Gastroesophageal sphincter (tissue), 4 donors: Measurements from ENCODE around the gene CTNNA3. TPM values are rescaled to one million over a fixed set of nuclear protein-coding genes. Genes with fewer than 3 reads are reported as not detected.
A peak's percentile ranks its signal among the peaks of the same experiment; 100 is the strongest.
"Not testable (repeated sequence)": the region's sequence is repeated elsewhere in the genome, so short reads cannot be mapped to it uniquely, and the experiment has no call there.

ENCODE experiments used
- ATAC-seq: fragments of 150-250 bp; one replicate; pipeline ENCODE4 v1.9.1; 2016; ENCODE audit warnings: mild to moderate bottlenecking, moderate library complexity
- H3K27ac ChIP-seq, 4 donors: fragments of 200-600 bp; sonication (generic) in 3 of 4; 1 replicate in 3 of 4; 2 replicates in 1 of 4; pipeline ENCODE4 v1.5.1; 2016 to 2019
- H3K27me3 ChIP-seq: fragments of 200-600 bp; sonication (generic); one replicate; pipeline ENCODE4 v1.5.1; 2019
- H3K36me3 ChIP-seq, 2 donors: fragments of 200-600 bp; sonication (generic); one replicate each; pipeline ENCODE4 v1.5.1; 2019; ENCODE audit warnings: control low read depth in 1 of 2
- H3K4me1 ChIP-seq, 3 donors: fragments of 200-600 bp; sonication (generic); 1 replicate in 2 of 3; 2 replicates in 1 of 3; pipeline ENCODE4 v1.5.1; 2016 to 2019; ENCODE audit warnings: control low read depth in 2 of 3
- H3K4me3 ChIP-seq, 2 donors: fragments of 200-600 bp; sonication (generic); one replicate each; pipeline ENCODE4 v1.5.1; 2019; ENCODE audit warnings: mild to moderate bottlenecking in 1 of 2, moderate library complexity in 1 of 2
- H3K9me3 ChIP-seq, 3 donors: fragments of 200-600 bp; sonication (generic); one replicate each; pipeline ENCODE4 v1.5.1; 2017 to 2019; ENCODE audit warnings: control low read depth in 2 of 3
- EP300 ChIP-seq: sonication (generic); formaldehyde crosslinking; IDR thresholded peaks from one replicate; pipeline ENCODE4 v1.6.1; 2017; ENCODE audit warnings: antibody characterized with exemption, mild to moderate bottlenecking
- POLR2A ChIP-seq, 2 donors: fragments of 450-650 bp; IDR thresholded peaks; one replicate each; pipeline ENCODE4 v1.6.1; 2017; ENCODE audit warnings: antibody characterized with exemption in 2 of 2, mild to moderate bottlenecking in 2 of 2, moderate library complexity in 1 of 2
- POLR2AphosphoS5 ChIP-seq: sonication (generic); formaldehyde crosslinking; IDR thresholded peaks from one replicate; pipeline ENCODE4 v1.6.1; 2017; ENCODE audit warnings: antibody characterized with exemption
- WGBS, 2 donors: methylation state at CpG; one replicate each; pipeline ENCODE4 v1.1.5; 2018; ENCODE audit warnings: low coverage in 1 of 2; 5-methylcytosine and 5-hydroxymethylcytosine counted together
- total RNA-seq, 4 donors: library from RNA; depleted of rRNA; stranded (reverse); fragments of >200 nt; gene quantifications; one replicate each; pipeline ENCODE4 v1.1.0, GENCODE V29; 2016
- TF ChIP-seq, protein P1 (sequence below), 4 experiments: fragments of 200-600 bp in 2 of 4; fragments of 450-650 bp in 2 of 4; sonication (generic) in 1 of 4; IDR thresholded peaks; one replicate each; pipeline ENCODE4 v1.5.1; 2017 to 2019; ENCODE audit warnings: antibody characterized with exemption in 4 of 4, mild to moderate bottlenecking in 2 of 4, moderate library complexity in 2 of 4

The CTNNA3 gene
- total RNA-seq, 4 donors from 2014 or later = 5.1 to 22.0 (median 13.8) TPM

DNA sequence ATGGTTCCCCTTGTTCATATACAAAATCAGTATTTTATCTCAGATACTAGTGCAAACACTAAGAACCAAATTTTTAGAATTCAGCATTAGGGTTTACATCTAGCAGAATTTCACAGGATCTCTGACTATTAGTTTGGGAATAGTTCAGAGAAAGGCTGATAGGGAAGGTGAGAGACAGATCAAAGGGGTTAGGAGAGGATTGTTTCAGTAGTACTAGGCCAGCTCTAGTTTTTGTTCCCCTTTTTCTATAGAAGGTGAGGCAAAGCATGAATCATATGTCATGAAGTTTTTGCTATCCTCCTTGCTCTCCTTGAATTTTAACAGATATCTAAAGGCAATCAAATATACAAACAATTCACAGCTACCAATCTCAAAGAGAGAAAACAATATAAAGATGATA lies 26.1 kb upstream of the CTNNA3 start:
- TF ChIP-seq, protein P1, sequence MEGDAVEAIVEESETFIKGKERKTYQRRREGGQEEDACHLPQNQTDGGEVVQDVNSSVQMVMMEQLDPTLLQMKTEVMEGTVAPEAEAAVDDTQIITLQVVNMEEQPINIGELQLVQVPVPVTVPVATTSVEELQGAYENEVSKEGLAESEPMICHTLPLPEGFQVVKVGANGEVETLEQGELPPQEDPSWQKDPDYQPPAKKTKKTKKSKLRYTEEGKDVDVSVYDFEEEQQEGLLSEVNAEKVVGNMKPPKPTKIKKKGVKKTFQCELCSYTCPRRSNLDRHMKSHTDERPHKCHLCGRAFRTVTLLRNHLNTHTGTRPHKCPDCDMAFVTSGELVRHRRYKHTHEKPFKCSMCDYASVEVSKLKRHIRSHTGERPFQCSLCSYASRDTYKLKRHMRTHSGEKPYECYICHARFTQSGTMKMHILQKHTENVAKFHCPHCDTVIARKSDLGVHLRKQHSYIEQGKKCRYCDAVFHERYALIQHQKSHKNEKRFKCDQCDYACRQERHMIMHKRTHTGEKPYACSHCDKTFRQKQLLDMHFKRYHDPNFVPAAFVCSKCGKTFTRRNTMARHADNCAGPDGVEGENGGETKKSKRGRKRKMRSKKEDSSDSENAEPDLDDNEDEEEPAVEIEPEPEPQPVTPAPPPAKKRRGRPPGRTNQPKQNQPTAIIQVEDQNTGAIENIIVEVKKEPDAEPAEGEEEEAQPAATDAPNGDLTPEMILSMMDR (IDR thresholded peaks at IDR 0.05) = no peak
- no peak for TF ChIP-seq POLR2AphosphoS5
- Histone ChIP-seq H3K36me3 (no peaks in the 10 kb centered on the region), H3K9me3 (peaks cover 0 to 4% (median 0%) of the 10 kb centered on the region in 3 donors), H3K4me1 (no peaks in the 10 kb centered on the region), H3K4me3 (no peak overlapping the region), H3K27me3 (no peaks in the 10 kb centered on the region), H3K27ac (no peak overlapping the region)
- ATAC-seq = no peak

DNA sequence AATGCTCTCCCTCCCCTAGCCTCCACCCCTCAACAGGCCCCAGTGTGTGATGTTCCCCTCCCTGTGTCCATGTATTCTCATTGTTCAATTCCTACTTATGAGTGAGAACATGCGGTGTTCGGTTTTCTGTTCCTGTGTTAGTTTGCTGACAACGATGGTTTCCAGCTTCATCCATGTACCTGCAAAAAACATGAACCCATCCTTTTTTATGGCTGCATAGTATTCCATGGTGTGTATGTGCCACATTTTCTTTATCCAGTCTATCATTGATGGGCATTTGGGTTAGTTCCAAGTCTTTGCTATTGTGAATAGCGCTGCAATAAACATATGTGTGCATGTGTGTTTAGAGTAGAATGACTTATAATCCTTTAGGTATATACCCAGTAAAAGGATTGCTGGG lies 20.5 kb upstream of the CTNNA3 start:
- not testable (repeated sequence) for H3K27me3 ChIP-seq, H3K27ac ChIP-seq, H3K4me1 ChIP-seq, ATAC-seq, H3K9me3 ChIP-seq, H3K4me3 ChIP-seq, H3K36me3 ChIP-seq
- WGBS, 2 donors = 92 to 98% methylated on average over 3 to 4 of the region's 4 CpGs

DNA sequence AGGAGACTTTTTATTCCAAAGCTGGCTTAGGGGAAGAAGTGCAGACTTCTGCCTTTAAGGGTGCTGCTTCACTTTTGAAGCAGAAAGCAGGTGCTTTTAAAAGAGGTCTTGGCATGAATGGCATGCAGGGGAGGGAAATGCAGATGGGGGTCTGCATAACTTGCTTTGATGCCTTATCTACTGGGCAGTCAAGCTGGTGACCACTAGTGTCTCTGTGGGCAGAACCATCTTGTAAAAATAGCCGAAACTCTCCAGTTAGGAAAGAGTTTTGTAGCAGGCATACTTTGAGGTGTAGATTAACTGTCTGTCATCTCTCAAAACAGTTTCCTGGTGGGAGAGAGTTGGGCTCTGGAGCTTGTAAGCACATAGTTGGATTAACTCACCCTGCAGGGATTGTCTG lies 9.9 kb upstream of the CTNNA3 start:
- no CpG with 5 or more reads among the region's 1 CpG for WGBS, 2 donors
- TF ChIP-seq POLR2AphosphoS5 = no peak
- no peak for TF ChIP-seq EP300
- no peak for TF ChIP-seq POLR2A (IDR thresholded peaks at IDR 0.05)
- TF ChIP-seq, protein P1 (IDR thresholded peaks at IDR 0.05) = no peak

DNA sequence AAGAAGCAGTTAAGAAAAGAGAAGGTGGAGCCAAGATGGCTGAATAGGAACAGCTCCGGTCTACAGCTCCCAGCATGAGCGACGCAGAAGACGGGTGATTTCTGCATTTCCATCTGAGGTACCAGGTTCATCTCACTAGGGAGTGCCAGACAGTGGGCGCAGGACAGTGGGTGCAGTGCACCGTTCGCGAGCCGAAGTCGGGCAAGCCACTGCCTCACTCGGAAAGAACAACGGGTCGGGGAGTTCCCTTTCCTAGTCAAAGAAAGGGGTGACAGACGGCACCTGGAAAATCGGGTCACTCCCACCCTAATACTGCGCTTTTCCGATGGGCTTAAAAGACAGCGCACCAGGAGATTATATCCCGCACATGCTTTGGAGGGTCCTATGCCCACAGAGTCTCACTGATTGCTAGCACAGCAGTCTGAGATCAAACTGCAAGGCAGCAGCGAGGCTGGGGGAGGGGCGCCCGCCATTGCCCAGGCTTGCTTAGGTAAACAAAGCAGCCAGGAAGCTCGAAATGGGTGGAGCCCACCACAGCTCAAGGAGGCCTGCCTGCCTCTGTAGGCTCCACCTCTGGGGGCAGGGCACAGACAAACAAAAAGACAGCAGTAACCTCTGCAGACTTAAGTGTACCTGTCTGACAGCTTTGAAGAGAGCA lies 3.7 kb upstream of the CTNNA3 start:
- 70 to 97% methylated on average over 5 to 21 of the region's 23 CpGs for WGBS, 2 donors

More for the DNA sequence above, 9.9 kb upstream of the CTNNA3 start:
- Histone ChIP-seq H3K9me3 (no peaks in the 10 kb centered on the region), H3K27ac (no peak overlapping the region), H3K36me3 (no peaks in the 10 kb centered on the region), H3K4me3 (no peak overlapping the region), H3K27me3 (no peaks in the 10 kb centered on the region), H3K4me1 (no peaks in the 10 kb centered on the region)
- no peak for ATAC-seq

DNA sequence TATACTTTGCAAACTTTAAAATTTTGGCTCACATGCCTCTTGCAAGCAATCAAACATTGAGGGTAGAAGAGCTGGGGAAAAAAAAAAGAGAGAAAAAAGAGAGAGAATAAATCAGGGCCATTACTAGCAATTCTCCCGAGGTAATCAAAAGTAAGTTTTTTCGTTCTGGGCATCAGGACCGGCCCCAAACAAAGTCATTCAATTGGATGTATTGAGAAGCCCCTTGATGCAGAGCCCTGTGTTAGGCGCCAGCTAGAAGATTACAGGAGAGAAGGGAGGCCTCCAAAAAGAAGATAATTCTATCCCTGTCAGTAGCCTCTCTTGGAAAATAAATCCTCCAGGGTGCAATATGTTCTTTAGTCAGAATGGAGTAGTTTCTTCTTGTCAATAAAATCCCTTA lies 2.2 kb upstream of the CTNNA3 start:
- TF ChIP-seq EP300 = no peak
- TF ChIP-seq, protein P1 (IDR thresholded peaks at IDR 0.05) = no peak
- TF ChIP-seq POLR2AphosphoS5 = no peak
- no peak for TF ChIP-seq POLR2A (IDR thresholded peaks at IDR 0.05)
- Histone ChIP-seq H3K27me3 (no peaks in the 10 kb centered on the region), H3K4me3 (no peak overlapping the region), H3K27ac (no peak overlapping the region), H3K36me3 (no peaks in the 10 kb centered on the region), H3K9me3 (no peaks in the 10 kb centered on the region), H3K4me1 (peaks cover 0 to 31% (median 6%) of the 10 kb centered on the region in 3 donors)
- 50 to 71% methylated on average over 4 of the region's 4 CpGs for WGBS, 2 donors
- ATAC-seq = no peak

More for the DNA sequence above, 3.7 kb upstream of the CTNNA3 start:
- not testable (repeated sequence) for H3K9me3 ChIP-seq, H3K4me3 ChIP-seq, H3K27me3 ChIP-seq, H3K36me3 ChIP-seq, ATAC-seq, H3K27ac ChIP-seq
- peaks cover 0 to 31% (median 6%) of the 10 kb centered on the region in 3 donors for H3K4me1 ChIP-seq

DNA sequence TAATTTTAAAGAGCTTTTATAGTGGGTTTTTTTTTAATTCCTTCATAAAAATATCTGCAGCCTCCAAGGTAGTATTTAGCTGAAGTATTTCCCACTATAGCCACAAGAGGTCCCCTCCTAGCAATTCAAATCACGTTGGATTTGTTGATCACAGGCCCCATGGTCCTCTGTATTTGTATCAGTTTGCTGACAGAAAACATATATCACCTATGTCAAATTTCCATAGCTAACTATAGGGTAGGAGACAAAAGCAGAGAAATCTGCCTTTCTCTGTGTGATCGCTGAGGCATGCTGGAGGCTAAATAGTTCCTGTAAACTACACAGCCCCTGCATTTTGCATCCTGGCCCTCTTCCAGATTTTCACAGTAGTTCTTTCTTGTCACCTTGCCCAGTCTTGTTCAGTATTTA lies 1.7 kb upstream of the CTNNA3 start:
- 0 to 9% methylated on average over 2 of the region's 2 CpGs for WGBS, 2 donors
- peak; percentile 48 for ATAC-seq
- Histone ChIP-seq H3K27me3 (no peaks in the 10 kb centered on the region), H3K4me1 (peaks cover 0 to 31% (median 6%) of the 10 kb centered on the region in 3 donors), H3K36me3 (no peaks in the 10 kb centered on the region), H3K27ac (no peak overlapping the region), H3K9me3 (no peaks in the 10 kb centered on the region), H3K4me3 (no peak overlapping the region)
- TF ChIP-seq EP300 (no peak), POLR2AphosphoS5 (no peak), POLR2A (IDR thresholded peaks at IDR 0.05) (no peak)
- TF ChIP-seq, protein P1 (IDR thresholded peaks at IDR 0.05) = peak; percentile 57 to 73 (median 63)
